Breast epithelium (tissue), 3 donors: ENCODE results near the gene PRKCG.

ENCODE experiments used
- CTCF ChIP-seq, 3 donors: fragments of 450-650 bp; IDR thresholded peaks; one replicate each; pipeline ENCODE4 v1.5.1; 2016 to 2017; ENCODE audit warnings: antibody characterized with exemption in 3 of 3, mild to moderate bottlenecking in 3 of 3, moderate library complexity in 3 of 3
- POLR2A ChIP-seq: fragments of 450-650 bp; IDR thresholded peaks from one replicate; pipeline ENCODE4 v1.6.1; 2016; ENCODE audit warnings: antibody characterized with exemption, mild to moderate bottlenecking, moderate library complexity
- POLR2AphosphoS5 ChIP-seq, 3 donors: sonication (generic); formaldehyde crosslinking; IDR thresholded peaks; one replicate each; pipeline ENCODE4 v1.6.1; 2017; ENCODE audit warnings: antibody characterized with exemption in 3 of 3

- no peak for TF ChIP-seq CTCF (IDR thresholded peaks at IDR 0.05)
- no peak for TF ChIP-seq POLR2A
- no peak for TF ChIP-seq POLR2AphosphoS5 (IDR thresholded peaks at IDR 0.05)
These were observed 14.7 kb downstream of the PRKCG start for GRCh38 chr19:53896682-53897081.
